Suprapubic skin (tissue), 4 donors: ENCODE results near the gene RGS6.

Source experiments
- CTCF ChIP-seq, 2 donors: fragments of 200-600 bp in 1 of 2; fragments of 450-650 bp in 1 of 2; sonication (generic) in 1 of 2; IDR thresholded peaks; one replicate each; pipeline ENCODE4 v1.5.1; 2016 to 2019; ENCODE audit warnings: antibody characterized with exemption in 2 of 2, mild to moderate bottlenecking in 1 of 2, moderate library complexity in 1 of 2
- EP300 ChIP-seq: sonication (generic); formaldehyde crosslinking; IDR thresholded peaks from one replicate; pipeline ENCODE4 v1.6.1; 2017; ENCODE audit warnings: antibody characterized with exemption
- POLR2A ChIP-seq, 2 donors: fragments of 450-650 bp; IDR thresholded peaks; one replicate each; pipeline ENCODE4 v1.6.1; 2017; ENCODE audit warnings: antibody characterized with exemption in 2 of 2, mild to moderate bottlenecking in 2 of 2, moderate library complexity in 2 of 2
- POLR2AphosphoS5 ChIP-seq, 3 donors: sonication (generic); formaldehyde crosslinking; IDR thresholded peaks; one replicate each; pipeline ENCODE4 v1.6.1; 2017; ENCODE audit warnings: antibody characterized with exemption in 3 of 3

- TF ChIP-seq CTCF (IDR thresholded peaks at IDR 0.05), result no peak
- no peak for TF ChIP-seq POLR2A (IDR thresholded peaks at IDR 0.05)
- no peak for TF ChIP-seq POLR2AphosphoS5 (IDR thresholded peaks at IDR 0.05)
- TF ChIP-seq EP300, result no peak
These were observed 457.0 kb downstream of the RGS6 start for GRCh38 chr14:72389200-72389599.
